Mucosa of descending colon (tissue), 3 donors: ENCODE data around the gene NR2C2. TPM values are rescaled to one million over a fixed set of nuclear protein-coding genes. Genes with fewer than 3 reads are reported as not detected.

ENCODE experiments used
- ATAC-seq: fragments of 200-7000 bp; cut with Tn5 transposase; one replicate; pipeline ENCODE4 v1.9.1; 2020; ENCODE audit warnings: mild to moderate bottlenecking, moderate library complexity
- DNase-seq, 3 donors: peaks; one replicate each; pipeline ENCODE4 v3.0.0-alpha.2; 2020
- H3K36me3 ChIP-seq: fragments of 200-600 bp; one replicate; pipeline ENCODE4 v1.8.0; 2021; ENCODE audit warnings: low read depth, mild to moderate bottlenecking
- H3K4me1 ChIP-seq: fragments of 200-600 bp; one replicate; pipeline ENCODE4 v1.8.0; 2021; ENCODE audit warnings: low read depth, mild to moderate bottlenecking
- H3K4me3 ChIP-seq: fragments of 200-600 bp; one replicate; pipeline ENCODE4 v1.8.0; 2021; ENCODE audit warnings: mild to moderate bottlenecking
- H3K9me3 ChIP-seq: fragments of 200-600 bp; one replicate; pipeline ENCODE4 v1.8.0; 2021; ENCODE audit warnings: mild to moderate bottlenecking
- CTCF ChIP-seq: fragments of 200-600 bp; IDR thresholded peaks from one replicate; pipeline ENCODE4 v1.8.0; 2022; ENCODE audit warnings: antibody characterized with exemption, mild to moderate bottlenecking
- intact Hi-C, 2 donors: fragments of 100-400 bp; cut with DNase I in 1 of 2; cut with micrococcal nuclease in 1 of 2; formaldehyde crosslinking; loops; one replicate each; pipeline versions ENCODE4 v1.11.0 to v1.11.1; 2022; cut with DNase I, micrococcal nuclease
- total RNA-seq, 3 donors: library from RNA; stranded (reverse); fragmentation: NEBNext Ultra II Directional in 2 of 3; extraction: Animal tissue kit (Norgen Biotek cat#: 25700) in 2 of 3; gene quantifications; one replicate each; pipeline versions ENCODE4 v1.2.1 to v1.2.4, GENCODE V29; 2021 to 2023
- donor health status: DM: no; HTN: no; CAD: no; lungs with moderate emphysema.
- donor health status: DM: no; HTN: no; CAD: no.
- donor health status: DM: no; HTN: yes; CAD: no.

The NR2C2 gene
- total RNA-seq, 3 donors from 2014 or later: 37.6 to 56.6 (median 53.9) TPM

- H3K9me3 ChIP-seq: no peaks in the 10 kb centered on the region
- ATAC-seq (no peak), DNase-seq (no peak)
- H3K4me1 ChIP-seq: no peaks in the 10 kb centered on the region
- intact Hi-C loops: no loop called here
- TF ChIP-seq CTCF: no peak
- no peak overlapping the region for H3K4me3 ChIP-seq
- no peaks in the 10 kb centered on the region for H3K36me3 ChIP-seq
Observed at GRCh38 chr3:15010664-15011063, 63.3 kb downstream of the NR2C2 start.

- Histone ChIP-seq H3K36me3 (peaks cover 4% of the 10 kb centered on the region), H3K9me3 (no peaks in the 10 kb centered on the region), H3K4me3 (no peak overlapping the region), H3K4me1 (no peaks in the 10 kb centered on the region)
- DNase-seq (no peak), ATAC-seq (no peak)
- intact Hi-C loops: no loop called here
- no peak for TF ChIP-seq CTCF
Observed at GRCh38 chr3:15011174-15011573, 63.8 kb downstream of the NR2C2 start.

- intact Hi-C loops: no loop called here
- no peak for ATAC-seq
- TF ChIP-seq CTCF: no peak
- H3K4me3 ChIP-seq: no peak overlapping the region
- peaks cover 4% of the 10 kb centered on the region for H3K36me3 ChIP-seq
- H3K9me3 ChIP-seq: no peaks in the 10 kb centered on the region
- no peak for DNase-seq
- no peaks in the 10 kb centered on the region for H3K4me1 ChIP-seq
Observed at GRCh38 chr3:15014606-15015328, 67.4 kb downstream of the NR2C2 start.

GRCh38 chr3:15015456-15015855 lies 68.1 kb downstream of the NR2C2 start:
- no peaks in the 10 kb centered on the region for H3K9me3 ChIP-seq
- no peak for TF ChIP-seq CTCF

GRCh38 chr3:15017191-15017590 lies 69.8 kb downstream of the NR2C2 start:
- ATAC-seq: no peak
- TF ChIP-seq CTCF: no peak
- Histone ChIP-seq H3K36me3 (peaks cover 4% of the 10 kb centered on the region), H3K4me3 (no peak overlapping the region), H3K9me3 (no peaks in the 10 kb centered on the region), H3K4me1 (no peaks in the 10 kb centered on the region)
- intact Hi-C loops: no loop called here
- DNase-seq: no peak

More at GRCh38 chr3:15015456-15015855, 68.1 kb downstream of the NR2C2 start:
- Histone ChIP-seq H3K36me3 (peaks cover 4% of the 10 kb centered on the region), H3K4me3 (no peak overlapping the region), H3K4me1 (no peaks in the 10 kb centered on the region)
- intact Hi-C loops: no loop called here
- no peak for DNase-seq
- no peak for ATAC-seq
